Neutrophil (primary cell): ENCODE results near the gene SPAG9.
A peak's percentile ranks its signal among the peaks of the same experiment; 100 is the strongest.

Experiments
- H3K27ac ChIP-seq: fragments of 200-600 bp; sonication (generic); 2 replicates; pipeline ENCODE4 v1.5.1; 2016; ENCODE audit warnings: mild to moderate bottlenecking, moderate library complexity
- H3K27me3 ChIP-seq: fragments of 200-600 bp; sonication (generic); 2 replicates; pipeline ENCODE4 v1.6.0; 2016; ENCODE audit warnings: mild to moderate bottlenecking
- H3K36me3 ChIP-seq: fragments of 200-600 bp; sonication (generic); 2 replicates; pipeline ENCODE4 v1.5.1; 2017
- H3K4me1 ChIP-seq, 2 experiments: fragments of 200-600 bp in 1 of 2; sonication (generic) in 1 of 2; 1 replicate in 1 of 2; 2 replicates in 1 of 2; pipeline versions ENCODE4 v1.5.1 to v1.6.1; 2013 to 2016; ENCODE audit warnings: low read depth in 1 of 2, low read length in 1 of 2, mild to moderate bottlenecking in 1 of 2, moderate library complexity in 1 of 2; ENCODE audit not compliant: control insufficient read depth in 1 of 2, insufficient read depth in 1 of 2
- H3K4me3 ChIP-seq, 2 experiments: fragments of 200-600 bp in 1 of 2; sonication (generic) in 1 of 2; 1 replicate in 1 of 2; 2 replicates in 1 of 2; pipeline ENCODE4 v1.5.1; 2013 to 2016; ENCODE audit warnings: low read depth in 1 of 2, low read length in 1 of 2, mild to moderate bottlenecking in 1 of 2, moderate library complexity in 1 of 2
- H3K9me3 ChIP-seq: fragments of 200-600 bp; sonication (generic); 2 replicates; pipeline ENCODE4 v1.5.1; 2016
- TF ChIP-seq, protein P1 (sequence below): fragments of 200-600 bp; sonication (generic); IDR thresholded peaks from 2 replicates; pipeline ENCODE4 v1.5.1; 2016; ENCODE audit warnings: antibody characterized with exemption

The SPAG9 gene, protein sequence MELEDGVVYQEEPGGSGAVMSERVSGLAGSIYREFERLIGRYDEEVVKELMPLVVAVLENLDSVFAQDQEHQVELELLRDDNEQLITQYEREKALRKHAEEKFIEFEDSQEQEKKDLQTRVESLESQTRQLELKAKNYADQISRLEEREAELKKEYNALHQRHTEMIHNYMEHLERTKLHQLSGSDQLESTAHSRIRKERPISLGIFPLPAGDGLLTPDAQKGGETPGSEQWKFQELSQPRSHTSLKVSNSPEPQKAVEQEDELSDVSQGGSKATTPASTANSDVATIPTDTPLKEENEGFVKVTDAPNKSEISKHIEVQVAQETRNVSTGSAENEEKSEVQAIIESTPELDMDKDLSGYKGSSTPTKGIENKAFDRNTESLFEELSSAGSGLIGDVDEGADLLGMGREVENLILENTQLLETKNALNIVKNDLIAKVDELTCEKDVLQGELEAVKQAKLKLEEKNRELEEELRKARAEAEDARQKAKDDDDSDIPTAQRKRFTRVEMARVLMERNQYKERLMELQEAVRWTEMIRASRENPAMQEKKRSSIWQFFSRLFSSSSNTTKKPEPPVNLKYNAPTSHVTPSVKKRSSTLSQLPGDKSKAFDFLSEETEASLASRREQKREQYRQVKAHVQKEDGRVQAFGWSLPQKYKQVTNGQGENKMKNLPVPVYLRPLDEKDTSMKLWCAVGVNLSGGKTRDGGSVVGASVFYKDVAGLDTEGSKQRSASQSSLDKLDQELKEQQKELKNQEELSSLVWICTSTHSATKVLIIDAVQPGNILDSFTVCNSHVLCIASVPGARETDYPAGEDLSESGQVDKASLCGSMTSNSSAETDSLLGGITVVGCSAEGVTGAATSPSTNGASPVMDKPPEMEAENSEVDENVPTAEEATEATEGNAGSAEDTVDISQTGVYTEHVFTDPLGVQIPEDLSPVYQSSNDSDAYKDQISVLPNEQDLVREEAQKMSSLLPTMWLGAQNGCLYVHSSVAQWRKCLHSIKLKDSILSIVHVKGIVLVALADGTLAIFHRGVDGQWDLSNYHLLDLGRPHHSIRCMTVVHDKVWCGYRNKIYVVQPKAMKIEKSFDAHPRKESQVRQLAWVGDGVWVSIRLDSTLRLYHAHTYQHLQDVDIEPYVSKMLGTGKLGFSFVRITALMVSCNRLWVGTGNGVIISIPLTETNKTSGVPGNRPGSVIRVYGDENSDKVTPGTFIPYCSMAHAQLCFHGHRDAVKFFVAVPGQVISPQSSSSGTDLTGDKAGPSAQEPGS (N-terminal part only)

DNA sequence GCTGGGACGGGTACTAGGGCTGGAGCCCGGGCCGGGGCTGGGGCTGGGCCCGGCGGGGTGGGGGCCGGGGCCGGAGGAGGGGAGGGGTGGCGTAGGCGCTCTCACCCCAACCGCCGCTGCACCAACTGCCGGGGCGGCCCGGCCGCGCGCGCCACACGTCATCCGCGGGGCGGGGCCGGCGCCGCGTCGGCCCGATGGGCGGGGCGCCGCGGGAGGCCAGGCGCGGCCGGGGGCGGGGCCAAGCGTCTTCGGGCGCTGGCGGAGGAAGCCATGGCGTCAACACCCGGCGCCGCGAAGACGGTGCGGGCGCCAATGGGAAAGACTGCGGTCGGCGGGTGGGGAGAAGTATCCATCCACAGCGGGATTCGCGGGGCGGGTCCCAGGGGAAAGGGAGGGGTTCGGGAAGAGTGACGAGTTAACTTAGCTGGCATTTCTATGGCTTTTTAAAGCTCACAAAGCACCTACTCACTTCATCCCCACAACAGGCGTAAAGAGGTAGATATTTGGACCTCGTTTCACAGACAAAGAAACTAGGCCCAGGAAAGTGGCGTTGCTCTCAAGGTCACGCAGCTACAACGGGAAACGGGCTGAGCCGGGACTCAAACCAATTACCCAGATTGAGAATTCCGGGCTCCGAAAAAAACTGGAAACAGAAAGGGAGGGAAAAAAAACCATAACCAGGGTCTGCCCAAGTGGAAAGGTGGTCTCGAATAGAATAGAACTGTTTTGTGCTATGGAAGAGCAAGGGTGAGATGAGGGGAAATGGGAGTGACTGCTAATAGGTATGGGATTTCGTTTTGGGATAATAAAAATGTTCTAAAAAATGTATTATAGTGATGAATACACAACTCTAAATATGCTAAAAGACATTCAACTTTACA is at the start of gene SPAG9:
Gene SPAG9, minus strand, starts transcription at position 130 of the 881 bp plus-strand sequence. CDS start 212 bp downstream, outside the sequence.
- TF ChIP-seq, protein P1, sequence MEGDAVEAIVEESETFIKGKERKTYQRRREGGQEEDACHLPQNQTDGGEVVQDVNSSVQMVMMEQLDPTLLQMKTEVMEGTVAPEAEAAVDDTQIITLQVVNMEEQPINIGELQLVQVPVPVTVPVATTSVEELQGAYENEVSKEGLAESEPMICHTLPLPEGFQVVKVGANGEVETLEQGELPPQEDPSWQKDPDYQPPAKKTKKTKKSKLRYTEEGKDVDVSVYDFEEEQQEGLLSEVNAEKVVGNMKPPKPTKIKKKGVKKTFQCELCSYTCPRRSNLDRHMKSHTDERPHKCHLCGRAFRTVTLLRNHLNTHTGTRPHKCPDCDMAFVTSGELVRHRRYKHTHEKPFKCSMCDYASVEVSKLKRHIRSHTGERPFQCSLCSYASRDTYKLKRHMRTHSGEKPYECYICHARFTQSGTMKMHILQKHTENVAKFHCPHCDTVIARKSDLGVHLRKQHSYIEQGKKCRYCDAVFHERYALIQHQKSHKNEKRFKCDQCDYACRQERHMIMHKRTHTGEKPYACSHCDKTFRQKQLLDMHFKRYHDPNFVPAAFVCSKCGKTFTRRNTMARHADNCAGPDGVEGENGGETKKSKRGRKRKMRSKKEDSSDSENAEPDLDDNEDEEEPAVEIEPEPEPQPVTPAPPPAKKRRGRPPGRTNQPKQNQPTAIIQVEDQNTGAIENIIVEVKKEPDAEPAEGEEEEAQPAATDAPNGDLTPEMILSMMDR = peak; percentile 19
- no peaks in the 10 kb centered on the region for H3K9me3 ChIP-seq
- peak within 1 kb of the TSS; percentile 100 for H3K27ac ChIP-seq
- H3K4me3 ChIP-seq = peak within 1 kb of the TSS; percentile 97 to 98
- H3K27me3 ChIP-seq = no peaks in the 10 kb centered on the region
- H3K36me3 ChIP-seq = no peaks in the 10 kb centered on the region
- peaks cover 27 to 36% of the 10 kb centered on the region in 2 experiments for H3K4me1 ChIP-seq

DNA sequence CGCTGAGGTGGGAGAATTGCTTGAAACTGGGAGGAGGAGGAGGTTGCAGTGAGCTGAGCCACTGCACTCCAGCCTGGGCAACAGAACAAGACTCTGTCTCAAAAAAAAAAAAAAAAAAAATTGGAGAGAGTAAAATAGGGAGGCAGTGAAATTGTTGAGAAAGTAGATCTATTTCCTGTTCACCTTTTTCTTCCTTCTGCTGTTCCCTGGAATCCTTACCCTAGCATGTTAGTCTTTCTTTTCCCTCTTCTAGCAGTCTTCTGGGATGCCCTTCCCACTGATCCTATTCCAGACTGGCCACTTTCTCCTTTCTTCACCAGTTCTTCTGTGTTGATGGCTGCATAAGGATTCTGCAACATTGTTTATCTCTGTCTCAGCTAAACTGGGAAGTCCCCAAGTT is 48.7 kb upstream of the SPAG9 start:
- H3K4me3 ChIP-seq = no peak overlapping the region
- H3K27me3 ChIP-seq = no peaks in the 10 kb centered on the region
- H3K27ac ChIP-seq = no peak overlapping the region
- peaks cover 11 to 17% of the 10 kb centered on the region in 2 experiments for H3K4me1 ChIP-seq
- H3K9me3 ChIP-seq = no peaks in the 10 kb centered on the region
- no peaks in the 10 kb centered on the region for H3K36me3 ChIP-seq
- TF ChIP-seq, protein P1 = no peak

DNA sequence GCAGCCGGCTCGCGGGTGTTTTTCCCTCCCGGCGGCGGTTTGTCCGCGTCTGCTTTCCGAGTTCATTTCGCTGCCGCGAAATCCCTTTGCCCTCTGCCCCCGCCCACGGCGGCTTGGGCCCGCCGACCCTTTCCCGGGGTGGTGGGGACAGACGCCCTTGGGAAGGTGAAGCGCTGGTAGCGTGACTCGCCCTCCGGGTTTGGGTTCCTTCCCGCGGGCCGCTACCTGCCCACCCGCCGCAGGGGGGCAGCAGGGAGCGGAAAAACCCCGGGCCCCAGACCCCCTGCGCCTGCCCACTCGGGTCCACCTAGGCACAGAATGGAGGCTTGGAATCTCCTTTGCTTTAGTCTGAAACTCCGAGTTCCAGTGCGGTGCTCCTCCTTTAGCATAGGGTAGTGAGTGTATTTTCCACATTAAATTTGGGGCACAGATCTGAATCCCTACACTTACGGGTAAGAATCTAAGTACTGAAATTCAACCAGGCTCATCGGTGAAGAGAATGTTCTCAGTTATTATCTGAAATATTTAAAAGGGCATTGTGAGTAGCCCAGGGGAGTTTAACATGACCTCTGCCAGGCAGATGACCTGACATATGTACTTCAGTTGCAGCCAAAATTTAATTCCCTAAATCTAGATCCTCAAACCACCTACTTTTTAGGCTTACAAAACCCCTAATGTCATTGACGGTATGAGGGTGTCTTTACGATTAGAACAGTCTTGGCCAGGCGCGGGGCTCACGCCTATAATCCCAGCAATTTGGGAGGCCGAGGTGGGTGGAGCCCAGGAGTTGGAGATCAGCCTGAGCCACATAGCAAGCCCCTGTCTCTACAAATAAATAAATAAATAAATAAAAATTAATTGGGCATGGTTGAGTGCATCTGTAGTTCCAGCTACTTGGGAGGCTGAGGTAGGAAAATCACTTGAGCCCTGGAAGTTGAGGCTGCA is 46.6 kb upstream of the SPAG9 start:
- Histone ChIP-seq H3K27ac (peak overlapping the region; percentile 70), H3K36me3 (no peaks in the 10 kb centered on the region), H3K4me1 (peaks cover 11 to 17% of the 10 kb centered on the region in 2 experiments), H3K27me3 (no peaks in the 10 kb centered on the region), H3K9me3 (no peaks in the 10 kb centered on the region), H3K4me3 (peak overlapping the region; percentile 70 to 88)
- TF ChIP-seq, protein P1 = peak; percentile 64

DNA sequence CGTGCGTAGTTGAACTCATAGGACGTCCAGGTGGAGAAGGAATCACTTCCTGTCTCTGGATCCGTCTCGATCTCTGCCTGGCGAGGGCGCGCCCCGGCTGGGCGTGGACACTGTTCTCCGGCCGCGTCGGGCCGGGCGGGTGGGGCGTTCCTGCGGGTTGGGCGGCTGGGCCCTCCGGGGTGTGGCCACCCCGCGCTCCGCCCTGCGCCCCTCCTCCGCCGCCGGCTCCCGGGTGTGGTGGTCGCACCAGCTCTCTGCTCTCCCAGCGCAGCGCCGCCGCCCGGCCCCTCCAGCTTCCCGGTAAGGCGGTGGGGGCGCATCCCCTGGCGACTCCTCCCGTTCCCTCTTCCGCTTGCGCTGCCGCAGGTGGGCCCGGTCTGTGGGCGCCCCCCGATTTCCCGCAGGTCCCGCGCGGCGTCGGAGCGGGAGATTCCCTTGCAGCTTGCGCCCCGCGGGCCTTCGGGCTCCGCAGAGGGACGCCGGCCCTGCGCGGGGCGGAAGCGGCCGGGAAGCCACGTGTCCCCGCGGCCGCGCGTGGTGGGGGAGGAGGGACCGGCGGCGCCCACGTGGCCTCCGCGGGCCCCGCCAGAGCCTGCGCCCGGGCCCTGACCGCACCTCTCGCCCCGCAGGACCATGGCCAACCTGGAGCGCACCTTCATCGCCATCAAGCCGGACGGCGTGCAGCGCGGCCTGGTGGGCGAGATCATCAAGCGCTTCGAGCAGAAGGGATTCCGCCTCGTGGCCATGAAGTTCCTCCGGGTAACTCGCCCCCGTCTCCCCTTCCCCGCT is 45.7 kb upstream of the SPAG9 start, which contains the start of gene NME2:
Gene NME2, plus strand, starts transcription at position 214 of the 789 bp plus-strand sequence. Its CDS starts 420 bp downstream, at position 634.
- no peaks in the 10 kb centered on the region for H3K36me3 ChIP-seq
- TF ChIP-seq, protein P1 = no peak
- peaks cover 11 to 17% of the 10 kb centered on the region in 2 experiments for H3K4me1 ChIP-seq
- peak within 1 kb of the TSS; percentile 70 to 88 for H3K4me3 ChIP-seq
- peak within 1 kb of the TSS; percentile 70 for H3K27ac ChIP-seq
- no peaks in the 10 kb centered on the region for H3K27me3 ChIP-seq
- H3K9me3 ChIP-seq = no peaks in the 10 kb centered on the region
